Keratinocyte (primary cell): ENCODE data around the gene NECTIN1. TPM values are rescaled to one million over a fixed set of nuclear protein-coding genes. Genes with fewer than 3 reads are reported as not detected.

ENCODE experiments used
- DNase-seq: peaks from one replicate; pipeline ENCODE4 v3.0.0-alpha.2; 2011; ENCODE audit warnings: low read depth, missing footprints, low spot score
- FAIRE-seq: peaks from 2 replicates; lab custom pipeline; 2011; peaks lifted over from hg19 to GRCh38; lab: Jason Lieb, UNC
- H2AFZ ChIP-seq: 2 replicates; pipeline ENCODE4 v1.6.0; 2012; ENCODE audit warnings: low read length, control low read depth, inconsistent platforms; ENCODE audit not compliant: control insufficient read depth
- H3K27ac ChIP-seq: 2 replicates; pipeline ENCODE4 v1.5.1; 2011; ENCODE audit warnings: low read length; ENCODE audit not compliant: control insufficient read depth, insufficient read depth
- H3K27me3 ChIP-seq: 3 replicates; pipeline ENCODE4 v1.6.0; 2011; ENCODE audit warnings: low read length; ENCODE audit not compliant: control insufficient read depth, insufficient read depth; ENCODE audit errors: extremely low read depth
- H3K36me3 ChIP-seq, 2 experiments: 2 replicates in 1 of 2; 3 replicates in 1 of 2; pipeline ENCODE4 v1.5.1; 2011; ENCODE audit warnings: low read length in 2 of 2, mild to moderate bottlenecking in 1 of 2; ENCODE audit not compliant: control insufficient read depth in 2 of 2, insufficient read depth in 2 of 2; ENCODE audit errors: extremely low read depth in 1 of 2
- H3K4me1 ChIP-seq: 3 replicates; pipeline ENCODE4 v1.5.1; 2011; ENCODE audit warnings: low read length; ENCODE audit not compliant: control insufficient read depth, insufficient read depth; ENCODE audit errors: extremely low read depth
- H3K4me2 ChIP-seq: 3 replicates; pipeline ENCODE4 v1.6.0; 2011; ENCODE audit warnings: low read depth, low read length; ENCODE audit not compliant: control insufficient read depth, insufficient read depth; ENCODE audit errors: extremely low read depth
- H3K4me3 ChIP-seq, 3 experiments: fragments of 200-600 bp in 1 of 3; sonication (generic) in 1 of 3; 2 replicates in 2 of 3; 3 replicates in 1 of 3; pipeline ENCODE4 v1.5.1; 2011 to 2016; ENCODE audit warnings: low read length in 3 of 3, mild to moderate bottlenecking in 3 of 3, control low read depth in 2 of 3, inconsistent platforms in 1 of 3, low read depth in 1 of 3, mixed read lengths in 1 of 3, mixed run types in 1 of 3, moderate library complexity in 1 of 3; ENCODE audit not compliant: control insufficient read depth in 2 of 3, insufficient read depth in 2 of 3; ENCODE audit errors: extremely low read depth in 1 of 3
- H3K79me2 ChIP-seq: 2 replicates; pipeline ENCODE4 v1.6.0; 2012; ENCODE audit warnings: low read length; ENCODE audit not compliant: control insufficient read depth, insufficient read depth
- H3K9ac ChIP-seq: 3 replicates; pipeline ENCODE4 v1.6.0; 2011; ENCODE audit warnings: low read length; ENCODE audit not compliant: control insufficient read depth, insufficient read depth; ENCODE audit errors: extremely low read depth
- H3K9me1 ChIP-seq: 3 replicates; pipeline ENCODE4 v1.6.0; 2011; ENCODE audit warnings: low read length; ENCODE audit not compliant: control insufficient read depth, insufficient read depth; ENCODE audit errors: extremely low read depth
- H3K9me3 ChIP-seq: 2 replicates; pipeline ENCODE4 v1.5.1; 2012; ENCODE audit warnings: low read depth, low read length; ENCODE audit not compliant: control insufficient read depth
- H4K20me1 ChIP-seq: 3 replicates; pipeline ENCODE4 v1.6.0; 2011; ENCODE audit warnings: low read length; ENCODE audit not compliant: control insufficient read depth, insufficient read depth; ENCODE audit errors: extremely low read depth
- CTCF ChIP-seq, 3 experiments: IDR thresholded peaks in 1 of 3; conservative IDR thresholded peaks in 1 of 3; optimal IDR thresholded peaks in 1 of 3; 2 replicates in 2 of 3; 3 replicates in 1 of 3; pipeline versions ENCODE3 to v1.5.1; 2011; ENCODE audit warnings: low read length in 3 of 3, mild to moderate bottlenecking in 3 of 3, moderate library complexity in 2 of 3, control low read depth in 1 of 3, inconsistent platforms in 1 of 3; ENCODE audit not compliant: insufficient read depth in 2 of 3; ENCODE audit errors: extremely low read depth in 1 of 3
- EZH2 ChIP-seq: IDR thresholded peaks from one replicate; pipeline ENCODE4 v1.6.1; 2012; ENCODE audit warnings: inconsistent platforms, mild to moderate bottlenecking, low read length, moderate library complexity
- dilution Hi-C: fragments of 300-500 bp; cut with MboI; formaldehyde crosslinking; loops from one replicate; pipeline ENCODE4 v1.7.0; 2020; ENCODE audit warnings: low sequenced_read_pairs; ENCODE audit not compliant: extremely low pct_ligation_motif_present
- polyA plus RNA-seq, 5 experiments: library from polyadenylated mRNA; depleted of rRNA in 3 of 5; stranded (reverse) in 3 of 5; stranded (forward) in 1 of 5; unstranded in 1 of 5; fragments of >200 nt; gene quantifications; 1 replicate in 1 of 5; 2 replicates in 3 of 5; 3 replicates in 1 of 5; pipeline versions ENCODE4 v1.2.1 to v1.2.3, GENCODE V29; 2011 to 2012; ENCODE audit warnings: missing spikeins in 2 of 5, low read depth in 1 of 5, low replicate concordance in 1 of 5

NECTIN1 gene
- polyA plus RNA-seq, 1 donor (not counting 4 experiments of a cell fraction or from before 2014, with no cell fraction given): 37.5 TPM

GRCh38 chr11:119691020-119691666, 37.9 kb downstream of the NECTIN1 start:
- peaks cover 77% of the 10 kb centered on the region for H3K79me2 ChIP-seq
- peak in 2 of 3 experiments; percentile 54 to 55 for TF ChIP-seq CTCF (optimal IDR thresholded peaks at IDR 0.05 in 1 of 3, IDR thresholded peaks at IDR 0.05 in 1 of 3, conservative IDR thresholded peaks at IDR 0.05 in 1 of 3; ENCODE audit: extremely low read depth in 1 of 3, insufficient read depth in 2 of 3, low read length in 3 of 3)
- no peak for TF ChIP-seq EZH2
- peak overlapping the region; percentile 86 for H3K4me2 ChIP-seq
- peaks cover 2% of the 10 kb centered on the region for H3K9me1 ChIP-seq
- no peaks in the 10 kb centered on the region for H4K20me1 ChIP-seq
- H3K9me3 ChIP-seq: no peaks in the 10 kb centered on the region
- peaks cover 98% of the 10 kb centered on the region for H3K4me1 ChIP-seq
- DNase-seq (no peak), FAIRE-seq (peak; percentile 52)
- dilution Hi-C loops: no loop called here
- H3K4me3 ChIP-seq: peak overlapping the region in 2 of 3 experiments; percentile 32 to 39
- H3K36me3 ChIP-seq: peaks cover 0 to 5% of the 10 kb centered on the region in 2 experiments
- H3K27me3 ChIP-seq: no peaks in the 10 kb centered on the region
- H3K27ac ChIP-seq: peak overlapping the region; percentile 100
- peak overlapping the region; percentile 92 for H3K9ac ChIP-seq
- no peak overlapping the region for H2AFZ ChIP-seq

- H3K4me2 ChIP-seq: peak overlapping the region; percentile 11
- TF ChIP-seq EZH2: no peak
- no peak for TF ChIP-seq CTCF (optimal IDR thresholded peaks at IDR 0.05 in 1 of 3, IDR thresholded peaks at IDR 0.05 in 1 of 3, conservative IDR thresholded peaks at IDR 0.05 in 1 of 3; ENCODE audit: extremely low read depth in 1 of 3, insufficient read depth in 2 of 3, low read length in 3 of 3)
- H3K27ac ChIP-seq: peak overlapping the region; percentile 63
- no peak overlapping the region for H3K4me3 ChIP-seq
- H3K36me3 ChIP-seq: peaks cover 1 to 5% of the 10 kb centered on the region in 2 experiments
- peaks cover 2% of the 10 kb centered on the region for H3K9me1 ChIP-seq
- H3K4me1 ChIP-seq: peaks cover 98% of the 10 kb centered on the region
- FAIRE-seq: peak; percentile 78
- H3K79me2 ChIP-seq: peaks cover 71% of the 10 kb centered on the region
- H3K27me3 ChIP-seq: no peaks in the 10 kb centered on the region
- peak overlapping the region; percentile 2 for H3K9ac ChIP-seq
- H3K9me3 ChIP-seq: no peaks in the 10 kb centered on the region
- H4K20me1 ChIP-seq: no peaks in the 10 kb centered on the region
- H2AFZ ChIP-seq: no peak overlapping the region
- dilution Hi-C loops: no loop called here
- DNase-seq: no peak
Observed at GRCh38 chr11:119689302-119689701, 39.7 kb downstream of the NECTIN1 start.
